CD4-positive, alpha-beta T cell treated with Interferon alpha-2 for 1 hour (primary cell): ENCODE measurements around the gene P3R3URF.
A peak's percentile ranks its signal among the peaks of the same experiment; 100 is the strongest.

ENCODE experiments used
- DNase-seq, 2 donors: peaks; one replicate each; pipeline ENCODE4 v3.0.0-alpha.2; 2020 to 2022

Gene P3R3URF

GRCh38 chr1:46131712-46132528, 44.4 kb downstream of the P3R3URF start:
- DNase-seq, result peak; percentile 4 to 33

- no peak for DNase-seq
Measured at GRCh38 chr1:46131093-46131492, 45.2 kb downstream of the P3R3URF start.

- no peak for DNase-seq
Measured at GRCh38 chr1:46130606-46131005, 45.7 kb downstream of the P3R3URF start.

- no peak for DNase-seq
Measured at GRCh38 chr1:46130121-46130520, 46.2 kb downstream of the P3R3URF start.

GRCh38 chr1:46128344-46128743, 47.9 kb downstream of the P3R3URF start:
- no peak for DNase-seq
